GM13976 (cell line): ENCODE data around the gene FOXF1.

Source experiments
- DNase-seq: peaks from one replicate; pipeline ENCODE4 v3.0.0; 2012; ENCODE audit warnings: low spot score
- CTCF ChIP-seq: IDR thresholded peaks from 2 replicates; pipeline ENCODE4 v1.5.1; 2012; ENCODE audit warnings: borderline replicate concordance, mild to moderate bottlenecking; ENCODE audit not compliant: insufficient read depth; ENCODE audit errors: extremely low read depth, missing control alignments, control extremely low read depth
- in situ Hi-C: fragments of 300-500 bp; cut with MboI; formaldehyde crosslinking; loops from one replicate; pipeline ENCODE4 v1.12.0; 2022; ENCODE audit warnings: low sequenced_read_pairs, mixed read lengths, inconsistent platforms; ENCODE audit not compliant: unreplicated experiment

FOXF1 gene

GRCh38 chr16:86510465-86511261 is at the start of gene FOXF1:
FOXF1 (plus strand) TSS chr16:86510527; CDS start chr16:86510570, 43 bp downstream.
- no peak for TF ChIP-seq CTCF
- in situ Hi-C loops, result loop anchor here (25.0 kb wide), 3 partner anchors 173 to 698 kb away; no protein-coding TSS in a partner anchor
- peak; percentile 41 for DNase-seq

DNA sequence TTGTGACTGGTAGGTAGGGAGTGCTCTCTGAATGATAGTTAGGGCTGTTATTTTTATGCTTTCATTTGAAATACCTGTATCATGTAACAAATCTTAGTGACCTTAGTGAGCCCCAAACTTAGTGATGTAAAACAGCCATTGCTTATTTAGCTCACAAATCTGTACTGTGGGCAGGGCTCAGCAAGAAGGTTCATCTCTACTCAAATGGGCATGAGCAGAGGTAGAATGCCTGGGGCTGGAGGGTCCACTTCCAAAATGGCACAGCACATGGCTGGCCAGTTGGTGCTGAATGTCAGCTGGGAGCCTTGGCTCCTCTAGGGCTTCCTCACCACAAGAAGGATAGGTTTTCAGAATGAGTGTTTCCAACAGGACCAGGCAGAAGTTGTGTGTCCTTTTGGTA is 49.3 kb upstream of the FOXF1 start:
- DNase-seq, result no peak
- in situ Hi-C loops, result no loop called here
- TF ChIP-seq CTCF, result no peak

- TF ChIP-seq CTCF, result no peak
- DNase-seq, result no peak
- in situ Hi-C loops, result no loop called here
These were observed 47.8 kb upstream of the FOXF1 start for GRCh38 chr16:86462334-86463084.

GRCh38 chr16:86464044-86464443 is 46.3 kb upstream of the FOXF1 start:
- no peak for TF ChIP-seq CTCF
- in situ Hi-C loops, result no loop called here
- no peak for DNase-seq

- DNase-seq, result no peak
- TF ChIP-seq CTCF, result no peak
- in situ Hi-C loops, result no loop called here
These were observed 44.9 kb upstream of the FOXF1 start for GRCh38 chr16:86465434-86465833.

- in situ Hi-C loops, result no loop called here
- no peak for TF ChIP-seq CTCF
- no peak for DNase-seq
These were observed 43.5 kb upstream of the FOXF1 start for GRCh38 chr16:86466696-86467406.
